GM21447 (cell line): ENCODE measurements around the gene GABRP.

Experiments used
- ATAC-seq: cut with Tn5 transposase; IDR thresholded peaks from one replicate; pipeline ENCODE4 v1.9.1; 2021; ENCODE audit not compliant: unreplicated experiment

Gene GABRP, protein sequence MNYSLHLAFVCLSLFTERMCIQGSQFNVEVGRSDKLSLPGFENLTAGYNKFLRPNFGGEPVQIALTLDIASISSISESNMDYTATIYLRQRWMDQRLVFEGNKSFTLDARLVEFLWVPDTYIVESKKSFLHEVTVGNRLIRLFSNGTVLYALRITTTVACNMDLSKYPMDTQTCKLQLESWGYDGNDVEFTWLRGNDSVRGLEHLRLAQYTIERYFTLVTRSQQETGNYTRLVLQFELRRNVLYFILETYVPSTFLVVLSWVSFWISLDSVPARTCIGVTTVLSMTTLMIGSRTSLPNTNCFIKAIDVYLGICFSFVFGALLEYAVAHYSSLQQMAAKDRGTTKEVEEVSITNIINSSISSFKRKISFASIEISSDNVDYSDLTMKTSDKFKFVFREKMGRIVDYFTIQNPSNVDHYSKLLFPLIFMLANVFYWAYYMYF

GRCh38 chr5:170783498-170784247 is at the start of gene GABRP:
Gene GABRP (plus strand): TSS chr5:170783725. CDS start chr5:170788616, 4,891 bp downstream.
- no peak for ATAC-seq

GRCh38 chr5:170736966-170737365 is 46.6 kb upstream of the GABRP start:
- ATAC-seq, result no peak

GRCh38 chr5:170737591-170737990 is 45.9 kb upstream of the GABRP start:
- ATAC-seq, result no peak

GRCh38 chr5:170738840-170739239 is 44.7 kb upstream of the GABRP start:
- no peak for ATAC-seq

DNA sequence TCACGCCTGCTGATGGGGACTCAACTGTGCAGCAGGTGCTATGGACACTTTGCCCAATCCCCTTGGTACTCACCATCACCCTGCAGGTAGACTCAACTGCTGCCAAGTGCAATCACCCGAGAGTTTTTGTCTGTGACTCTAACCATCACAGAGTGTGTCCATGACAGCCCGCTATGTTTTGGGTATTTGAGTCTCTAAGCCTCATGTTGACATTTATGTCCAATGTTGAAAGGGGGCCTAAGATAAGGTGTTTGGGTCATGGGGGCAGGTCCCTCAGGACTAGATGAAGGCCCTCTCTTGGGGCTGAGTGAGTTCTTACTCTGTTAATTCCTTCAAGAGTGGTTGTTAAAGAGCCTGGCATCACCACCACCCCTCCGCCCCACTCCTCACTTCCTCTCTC is 44.1 kb upstream of the GABRP start:
- no peak for ATAC-seq

DNA sequence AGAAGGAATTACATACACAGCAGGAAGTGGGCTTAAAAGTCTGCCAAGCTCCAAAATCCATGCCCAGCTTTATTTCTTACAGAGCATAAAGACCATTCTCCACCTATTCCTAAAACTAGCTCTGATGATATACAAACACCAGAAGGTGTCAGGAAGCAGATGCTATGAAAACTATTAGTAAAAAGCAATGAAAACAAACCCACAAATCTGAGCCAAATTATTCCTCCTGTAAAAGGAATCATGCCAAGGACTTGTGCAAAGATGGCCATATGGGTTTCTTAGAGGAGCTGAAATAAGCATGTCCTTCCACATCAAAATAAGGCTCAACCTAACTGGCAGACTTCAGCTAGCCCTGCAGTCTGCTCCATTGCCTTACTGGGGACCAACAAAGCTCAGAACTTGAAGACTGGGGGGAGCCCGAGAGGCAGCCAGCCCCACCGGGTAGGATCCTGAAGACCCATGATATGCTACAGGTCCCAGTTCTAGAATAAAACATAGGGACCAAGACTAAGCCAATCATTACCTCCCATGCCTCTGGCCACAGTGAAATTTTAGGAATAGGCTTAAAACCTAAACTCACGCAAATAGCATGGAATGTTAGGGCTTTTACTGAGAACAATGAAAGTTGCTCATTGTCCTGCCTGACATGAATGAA is 42.8 kb upstream of the GABRP start:
- no peak for ATAC-seq

DNA sequence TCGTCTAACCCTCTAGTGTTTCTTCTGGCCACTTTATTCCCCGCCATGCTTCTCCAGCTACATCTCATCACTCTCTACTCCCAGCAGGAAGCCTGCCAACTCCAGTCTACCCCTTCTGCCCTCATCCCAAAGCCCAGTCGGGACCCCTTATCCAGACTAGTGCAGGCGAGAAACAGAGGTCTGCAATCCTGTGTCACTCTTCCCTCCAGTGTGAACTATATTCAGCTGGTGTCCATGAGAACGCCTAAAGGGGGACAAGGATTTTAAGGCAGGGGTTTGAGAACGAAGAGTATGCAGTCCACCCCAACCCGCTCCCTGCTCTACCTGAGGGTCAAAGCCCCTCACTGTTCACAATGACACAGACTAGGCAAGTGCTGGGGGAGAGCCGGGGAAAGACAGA is 41.7 kb upstream of the GABRP start:
- ATAC-seq, result no peak

- ATAC-seq, result no peak
Measured at GRCh38 chr5:170743876-170744212, 39.7 kb upstream of the GABRP start.

GRCh38 chr5:170745481-170746071 is 37.9 kb upstream of the GABRP start:
- ATAC-seq, result no peak

GRCh38 chr5:170746075-170746960 is 37.2 kb upstream of the GABRP start:
- ATAC-seq, result no peak

- ATAC-seq, result no peak
Measured at GRCh38 chr5:170746961-170747340, 36.6 kb upstream of the GABRP start.

DNA sequence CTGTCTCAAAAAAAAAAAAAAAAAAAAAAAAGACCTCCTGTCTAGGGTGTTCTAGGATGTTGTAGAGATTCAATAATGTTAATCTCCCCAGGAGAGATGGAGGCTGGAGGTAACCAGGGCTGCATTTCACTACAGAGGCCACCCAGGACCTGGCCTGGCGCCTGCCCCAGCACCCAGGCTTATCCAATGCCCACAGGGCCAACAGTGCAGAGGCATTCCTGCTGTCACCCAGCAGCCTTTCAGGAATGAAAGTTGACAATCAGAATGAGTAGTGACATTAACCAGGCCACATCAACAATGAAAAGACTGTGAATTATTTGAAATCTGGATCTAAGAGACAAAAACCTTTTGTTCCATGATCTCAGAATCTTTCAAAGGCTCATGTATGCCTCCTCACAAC is 36.2 kb upstream of the GABRP start:
- no peak for ATAC-seq

GRCh38 chr5:170747851-170748250 is 35.7 kb upstream of the GABRP start:
- no peak for ATAC-seq

GRCh38 chr5:170748951-170749471 is 34.5 kb upstream of the GABRP start:
- no peak for ATAC-seq

DNA sequence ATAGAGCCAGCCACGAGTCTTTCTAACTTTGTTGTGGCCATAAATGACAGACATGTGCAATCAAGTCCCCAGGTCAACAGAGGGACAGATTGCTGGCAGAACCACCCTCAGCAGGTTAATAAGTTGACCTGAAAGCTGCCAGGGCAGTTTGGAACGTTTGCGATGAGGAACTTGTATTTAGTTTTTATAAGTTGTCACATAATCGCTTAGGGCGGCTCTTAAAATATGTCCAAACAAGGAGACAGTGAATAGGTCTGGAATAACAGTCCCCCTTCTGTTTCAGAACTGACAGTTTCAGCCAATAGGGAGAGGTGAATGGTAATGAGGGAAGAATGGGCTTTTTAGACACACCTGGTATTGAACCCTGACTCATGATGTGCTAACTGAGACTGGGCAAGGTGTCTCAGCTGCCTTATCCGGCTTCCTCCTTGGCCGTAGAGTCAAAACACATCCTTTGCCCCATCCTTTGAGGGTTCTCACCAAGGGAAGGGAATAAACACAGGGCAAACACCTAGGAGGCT is 33.6 kb upstream of the GABRP start:
- no peak for ATAC-seq

GRCh38 chr5:170750791-170751190 is 32.7 kb upstream of the GABRP start:
- ATAC-seq, result no peak

DNA sequence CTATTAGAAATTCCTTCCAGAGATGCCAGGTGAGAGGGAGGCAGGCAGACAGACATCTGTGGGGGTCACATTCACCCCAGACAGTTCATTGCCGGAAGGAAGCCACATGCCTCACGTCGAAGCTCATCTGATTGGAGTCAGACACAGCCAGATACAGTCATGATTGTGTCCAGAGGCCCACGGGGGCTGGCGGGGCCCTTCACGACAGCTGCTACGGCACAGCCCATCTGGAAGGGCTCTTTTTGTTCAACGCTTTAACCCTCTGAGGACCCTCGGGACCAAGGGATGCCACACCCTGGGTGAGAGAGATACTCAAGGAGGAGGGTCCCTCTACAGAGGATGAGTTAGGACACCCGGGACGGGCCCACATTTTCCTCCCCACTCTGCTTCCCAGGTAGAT is 31.9 kb upstream of the GABRP start:
- ATAC-seq, result no peak

DNA sequence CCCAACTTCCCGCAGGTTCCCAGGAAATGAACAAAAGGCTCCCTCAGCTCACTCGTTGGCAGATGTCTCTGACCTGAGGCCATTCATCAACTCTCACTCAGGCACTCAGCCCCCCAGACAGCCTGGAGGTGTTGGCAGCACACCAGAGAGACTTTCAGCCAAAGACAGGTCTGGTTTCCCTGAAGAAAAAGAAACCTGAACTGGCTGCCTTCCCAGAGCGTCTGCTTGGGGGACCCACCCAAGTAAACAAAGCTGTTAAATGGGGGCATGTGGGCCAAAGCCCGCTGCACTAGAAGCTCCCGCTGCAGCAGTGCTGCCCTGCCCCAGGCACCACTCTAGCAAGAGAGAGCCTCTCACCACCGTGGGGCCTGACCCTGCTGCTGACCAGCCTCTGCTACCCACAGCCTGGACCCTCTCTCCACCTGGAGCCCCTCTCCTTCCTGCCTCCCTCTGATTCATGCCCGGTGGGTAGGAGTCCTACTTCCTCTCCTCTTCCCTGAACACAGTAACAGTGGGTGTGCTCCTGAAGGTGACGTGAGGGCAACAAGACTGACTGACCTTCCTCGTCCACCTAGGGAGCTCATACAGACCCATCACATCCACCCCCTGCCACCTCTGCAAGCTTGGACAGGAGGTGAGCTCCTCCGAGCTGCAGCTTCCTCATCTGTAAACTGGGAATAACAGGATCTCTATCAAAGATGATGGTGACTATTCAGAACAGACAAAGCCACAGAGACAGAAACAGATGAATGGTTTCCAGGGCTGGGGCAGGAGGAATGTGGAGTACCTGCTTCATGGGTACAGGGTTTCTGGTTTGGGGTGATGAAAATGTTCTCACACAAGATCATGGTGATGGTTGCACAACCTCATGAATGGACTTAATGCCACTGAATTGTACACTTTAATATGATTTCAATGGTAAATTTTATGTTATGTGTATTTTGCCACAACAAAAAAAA is 31.0 kb upstream of the GABRP start:
- no peak for ATAC-seq

- no peak for ATAC-seq
Measured at GRCh38 chr5:170753311-170753710, 30.2 kb upstream of the GABRP start.
